Measurements from ENCODE around the gene THRB.

DNA sequence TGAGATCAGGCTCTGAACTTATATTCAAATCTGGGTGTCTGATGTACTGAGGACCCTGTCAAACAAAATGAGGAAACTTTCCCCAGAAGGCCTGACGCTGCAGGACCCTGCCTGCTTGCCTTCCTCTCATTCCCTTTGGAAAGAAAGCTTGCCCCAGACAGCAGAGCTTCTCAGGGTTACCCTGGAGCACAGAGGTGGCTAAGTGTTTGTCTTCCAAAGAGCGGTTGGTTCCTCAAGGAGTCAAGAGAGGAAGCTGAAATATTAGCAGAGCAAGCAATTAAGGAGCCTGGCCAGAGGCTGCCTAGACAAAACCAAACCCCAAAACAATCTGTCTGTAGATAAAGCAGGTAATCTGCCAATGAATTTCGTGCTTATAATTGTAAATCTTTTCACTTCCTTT is 374.2 kb downstream of the THRB start:
- TF ChIP-seq POLR2A (IDR thresholded peaks at IDR 0.05) (no peak), POLR2AphosphoS5 (IDR thresholded peaks at IDR 0.05) (no peak)
